Mesodermal cell (in vitro differentiated cells): ENCODE data around the gene VPS39.

Experiments used
- H3K27ac ChIP-seq: 2 replicates; pipeline ENCODE4 v1.7.0; 2013; ENCODE audit warnings: mild to moderate bottlenecking, low read depth, low read length, moderate library complexity; ENCODE audit not compliant: severe bottlenecking
- H3K36me3 ChIP-seq: 2 replicates; pipeline ENCODE4 v1.7.1; 2013; ENCODE audit warnings: mild to moderate bottlenecking, low read length, moderate library complexity; ENCODE audit not compliant: control insufficient read depth, insufficient read depth
- H3K4me1 ChIP-seq: one replicate; pipeline ENCODE4 v1.7.1; 2013; ENCODE audit warnings: mild to moderate bottlenecking, low read length; ENCODE audit not compliant: insufficient read depth, control insufficient read depth, poor library complexity, severe bottlenecking
- H3K4me3 ChIP-seq: 2 replicates; pipeline ENCODE4 v1.7.0; 2013; ENCODE audit warnings: low read length, control low read depth, mild to moderate bottlenecking; ENCODE audit not compliant: insufficient read depth, poor library complexity, severe bottlenecking; ENCODE audit errors: extremely low read depth
- H3K9me3 ChIP-seq: 2 replicates; pipeline ENCODE4 v1.7.1; 2013; ENCODE audit warnings: mild to moderate bottlenecking, low read length, moderate library complexity; ENCODE audit not compliant: control insufficient read depth
- WGBS, 2 experiments: methylation state at CpG; one replicate each; pipeline ENCODE4 v1.1.5; 2013; ENCODE audit warnings: missing lambda C conversion rate in 2 of 2; ENCODE audit not compliant: insufficient coverage in 2 of 2; 5-methylcytosine and 5-hydroxymethylcytosine counted together

VPS39 gene

DNA sequence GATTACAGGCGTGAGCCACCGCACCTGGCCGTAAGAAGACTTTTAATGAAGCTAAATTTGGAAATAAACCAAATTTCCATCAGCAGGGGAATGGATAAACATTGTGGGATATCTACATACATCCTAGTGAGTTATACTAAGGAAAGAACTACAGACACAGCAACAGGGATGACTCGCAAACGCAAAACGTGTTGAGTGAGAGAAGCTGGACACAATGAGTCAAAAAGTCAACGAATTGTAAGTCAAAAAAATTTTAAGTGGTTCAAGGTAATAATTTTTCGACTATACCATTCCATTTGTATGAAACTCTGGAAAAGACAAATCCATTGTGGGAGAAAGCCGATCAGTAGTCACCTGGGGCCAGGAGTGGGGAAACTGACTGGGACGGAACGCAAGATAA is 71.6 kb downstream of the VPS39 start:
- Histone ChIP-seq H3K4me1 (no peaks in the 10 kb centered on the region), H3K27ac (no peak overlapping the region), H3K4me3 (no peak overlapping the region), H3K36me3 (no peaks in the 10 kb centered on the region), H3K9me3 (peaks cover 6% of the 10 kb centered on the region)
- WGBS, 2 experiments = 87 to 96% methylated on average over 6 of the region's 11 CpGs

DNA sequence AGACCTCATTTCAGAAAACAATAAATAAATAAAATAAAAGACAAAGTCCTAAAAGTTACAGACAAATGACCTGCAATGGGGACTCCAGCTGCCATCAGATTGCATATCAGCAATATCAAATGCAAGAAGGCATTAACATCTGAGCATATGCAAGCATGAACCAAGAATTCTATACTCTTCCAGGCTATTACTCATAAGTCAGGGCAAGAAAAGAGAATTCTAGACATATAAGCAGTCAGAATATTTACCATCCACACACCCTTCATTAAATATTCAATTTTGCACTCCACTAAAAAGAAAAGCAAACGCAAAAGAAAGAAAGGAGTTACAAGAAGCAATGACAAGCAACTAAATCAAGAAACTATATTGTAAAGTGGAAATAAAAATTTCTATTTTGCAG is 72.8 kb downstream of the VPS39 start:
- Histone ChIP-seq H3K4me3 (no peak overlapping the region), H3K36me3 (no peaks in the 10 kb centered on the region), H3K9me3 (peaks cover 6% of the 10 kb centered on the region), H3K27ac (no peak overlapping the region), H3K4me1 (no peaks in the 10 kb centered on the region)
- WGBS, 2 experiments = no CpG with 5 or more reads among the region's 1 CpG

DNA sequence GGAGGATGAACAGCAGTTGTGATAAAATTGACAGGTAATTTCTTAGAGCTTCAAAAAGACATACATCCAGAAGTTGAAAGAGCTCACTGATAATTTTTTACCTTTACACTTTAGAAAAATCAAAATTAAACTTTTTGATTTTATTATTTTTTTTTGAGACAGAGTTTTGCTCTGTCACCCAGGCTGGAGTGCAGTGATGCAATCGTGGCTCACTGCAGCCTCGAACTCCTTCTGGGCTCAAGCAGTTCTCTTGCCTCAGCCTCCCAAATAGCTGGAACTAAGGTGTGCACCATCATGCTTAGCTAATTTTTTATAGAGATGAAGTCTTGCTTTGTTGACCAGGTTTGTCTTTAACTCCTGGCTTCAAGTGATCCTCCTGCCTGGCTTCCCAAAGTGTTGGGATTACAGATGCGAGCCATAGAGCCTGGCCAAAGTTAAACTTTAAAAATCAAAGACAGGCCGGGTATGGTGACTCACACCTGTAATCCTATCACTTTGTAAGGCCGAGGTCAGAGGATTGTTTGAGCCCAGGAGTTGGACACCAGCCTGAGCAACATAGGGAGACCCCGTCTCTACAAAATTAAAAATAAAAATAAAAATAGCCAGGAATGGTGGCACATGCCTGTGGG is 73.4 kb downstream of the VPS39 start:
- Histone ChIP-seq H3K27ac (no peak overlapping the region), H3K4me3 (no peak overlapping the region), H3K36me3 (no peaks in the 10 kb centered on the region), H3K9me3 (peaks cover 6% of the 10 kb centered on the region), H3K4me1 (no peaks in the 10 kb centered on the region)
- 89% methylated on average over 3 to 4 of the region's 6 CpGs for WGBS, 2 experiments

DNA sequence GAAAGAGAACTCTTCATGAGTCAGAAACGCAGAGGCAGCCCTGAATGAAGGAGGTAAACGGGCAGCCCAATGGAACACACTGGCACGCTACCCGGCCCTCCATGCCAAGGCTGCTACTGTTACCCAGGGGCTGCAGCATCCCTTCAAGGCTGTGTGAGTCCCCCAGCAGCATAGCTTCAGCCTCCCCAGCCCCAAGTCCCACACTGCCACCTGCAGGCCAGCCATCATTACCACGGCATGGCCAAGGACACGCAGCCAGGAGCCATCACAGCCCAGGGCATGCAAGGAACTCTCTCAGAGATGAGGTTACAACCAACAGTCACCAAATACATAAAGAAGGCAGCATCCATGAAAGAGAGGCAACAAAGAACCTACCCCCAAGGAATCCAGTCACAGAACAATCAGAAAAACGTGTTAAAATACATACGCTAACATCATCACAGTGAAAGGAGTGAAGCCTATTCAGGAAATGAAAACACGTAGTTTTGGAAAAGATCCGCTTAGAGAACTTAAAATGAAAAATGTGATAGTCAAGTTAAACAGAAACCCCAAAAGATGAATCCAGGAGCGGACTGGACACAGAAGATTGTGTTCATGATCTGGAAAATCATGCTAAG is 74.1 kb downstream of the VPS39 start:
- no peak overlapping the region for H3K4me3 ChIP-seq
- peaks cover 3% of the 10 kb centered on the region for H3K9me3 ChIP-seq
- no peak overlapping the region for H3K27ac ChIP-seq
- H3K4me1 ChIP-seq = no peaks in the 10 kb centered on the region
- WGBS, 2 experiments = 72 to 94% methylated on average over 4 to 9 of the region's 11 CpGs
- H3K36me3 ChIP-seq = no peaks in the 10 kb centered on the region

DNA sequence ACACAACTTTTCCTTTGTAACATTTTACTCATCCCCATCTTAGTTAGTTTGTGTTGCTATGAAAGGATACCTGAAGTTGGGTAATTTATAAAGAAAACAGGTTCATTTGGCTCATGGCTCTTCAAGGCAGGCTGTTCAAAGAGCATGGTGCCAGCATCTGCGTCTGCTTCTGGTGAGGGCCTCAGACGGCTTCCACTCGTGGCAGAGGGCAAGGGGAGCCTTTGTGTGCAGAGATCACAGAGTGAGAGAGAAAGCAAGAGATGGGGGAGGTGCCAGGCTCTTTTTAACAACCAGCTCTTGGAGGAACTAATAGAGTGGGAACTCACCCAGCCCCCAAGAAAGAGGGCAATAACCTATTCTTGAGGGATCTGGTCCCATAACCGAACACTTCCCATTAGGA is 74.7 kb downstream of the VPS39 start:
- H3K4me3 ChIP-seq = no peak overlapping the region
- 69 to 83% methylated on average over 3 of the region's 4 CpGs for WGBS, 2 experiments

DNA sequence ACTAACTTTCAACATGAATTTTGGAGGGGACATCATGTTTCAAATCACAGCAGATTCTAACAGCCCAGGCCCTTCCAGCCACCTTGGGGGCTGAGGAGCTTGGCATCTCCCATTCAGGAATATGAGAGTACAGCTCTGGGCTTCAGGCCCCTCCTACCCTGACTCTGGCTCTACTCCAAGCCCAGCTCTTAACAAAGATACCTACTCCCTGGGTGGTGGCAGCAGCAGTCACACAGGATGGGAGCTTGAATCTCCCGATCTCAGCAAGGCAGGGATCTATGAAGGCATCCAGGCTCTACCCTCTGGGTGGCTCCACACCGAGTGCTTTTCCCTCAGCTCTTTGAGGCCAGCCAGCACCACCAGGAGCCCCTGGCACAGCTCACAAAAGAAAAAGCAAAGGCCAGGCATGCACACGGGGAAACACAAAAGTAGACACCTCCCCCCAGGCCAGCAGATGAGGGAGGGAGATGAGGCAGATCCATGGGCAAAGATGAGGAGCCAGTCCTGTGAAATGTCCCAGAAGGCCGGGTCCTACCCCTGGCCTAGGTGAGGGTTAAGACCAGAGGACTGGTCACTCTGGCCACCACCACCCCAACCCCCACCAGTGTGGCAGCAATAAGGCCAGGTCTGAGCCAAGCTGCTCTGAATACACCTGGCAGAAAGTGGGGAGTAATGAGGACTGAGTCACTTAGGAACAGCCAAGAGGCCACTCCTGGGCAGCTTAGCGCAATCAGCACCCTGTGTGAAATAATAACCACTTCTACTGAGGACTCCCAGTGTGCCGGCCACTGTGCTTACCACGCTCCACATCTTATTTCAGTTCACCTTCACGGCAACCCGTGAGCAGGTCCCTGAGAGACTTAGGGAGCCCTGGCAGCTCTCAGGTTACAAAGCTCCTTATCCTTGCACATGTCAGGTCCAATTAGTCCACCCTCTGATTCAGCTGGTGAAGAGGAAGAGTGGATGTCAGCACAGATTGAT is 76.0 kb downstream of the VPS39 start:
- Histone ChIP-seq H3K36me3 (no peaks in the 10 kb centered on the region), H3K4me1 (no peaks in the 10 kb centered on the region), H3K9me3 (no peaks in the 10 kb centered on the region), H3K27ac (no peak overlapping the region), H3K4me3 (no peak overlapping the region)
- 68 to 79% methylated on average over 5 to 7 of the region's 9 CpGs for WGBS, 2 experiments

More for the DNA sequence above, 74.7 kb downstream of the VPS39 start:
- H3K27ac ChIP-seq = no peak overlapping the region
- H3K4me1 ChIP-seq = no peaks in the 10 kb centered on the region
- H3K36me3 ChIP-seq = no peaks in the 10 kb centered on the region
- no peaks in the 10 kb centered on the region for H3K9me3 ChIP-seq

DNA sequence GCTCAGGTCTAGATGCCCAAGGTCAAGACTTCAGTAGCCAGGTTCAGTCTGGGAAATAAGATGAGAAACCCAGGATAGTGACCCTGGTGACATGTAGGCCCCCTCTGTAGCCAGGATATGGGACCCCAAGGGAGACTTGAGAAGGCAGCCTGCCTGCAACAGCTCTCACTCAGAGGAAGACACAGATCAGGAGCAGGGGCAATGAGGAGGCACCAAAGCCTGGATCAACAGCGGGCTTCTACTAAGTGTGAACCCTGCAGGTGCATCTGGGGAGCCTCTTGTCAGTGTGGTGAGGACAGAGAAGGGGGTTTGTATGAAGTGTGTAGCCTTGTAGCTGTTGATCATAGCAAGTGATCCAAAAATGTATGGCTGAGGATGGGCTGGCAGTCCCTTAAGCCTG is 77.1 kb downstream of the VPS39 start:
- 92 to 100% methylated on average over 1 of the region's 1 CpG for WGBS, 2 experiments
- Histone ChIP-seq H3K4me3 (no peak overlapping the region), H3K36me3 (no peaks in the 10 kb centered on the region), H3K4me1 (no peaks in the 10 kb centered on the region), H3K27ac (no peak overlapping the region), H3K9me3 (no peaks in the 10 kb centered on the region)

DNA sequence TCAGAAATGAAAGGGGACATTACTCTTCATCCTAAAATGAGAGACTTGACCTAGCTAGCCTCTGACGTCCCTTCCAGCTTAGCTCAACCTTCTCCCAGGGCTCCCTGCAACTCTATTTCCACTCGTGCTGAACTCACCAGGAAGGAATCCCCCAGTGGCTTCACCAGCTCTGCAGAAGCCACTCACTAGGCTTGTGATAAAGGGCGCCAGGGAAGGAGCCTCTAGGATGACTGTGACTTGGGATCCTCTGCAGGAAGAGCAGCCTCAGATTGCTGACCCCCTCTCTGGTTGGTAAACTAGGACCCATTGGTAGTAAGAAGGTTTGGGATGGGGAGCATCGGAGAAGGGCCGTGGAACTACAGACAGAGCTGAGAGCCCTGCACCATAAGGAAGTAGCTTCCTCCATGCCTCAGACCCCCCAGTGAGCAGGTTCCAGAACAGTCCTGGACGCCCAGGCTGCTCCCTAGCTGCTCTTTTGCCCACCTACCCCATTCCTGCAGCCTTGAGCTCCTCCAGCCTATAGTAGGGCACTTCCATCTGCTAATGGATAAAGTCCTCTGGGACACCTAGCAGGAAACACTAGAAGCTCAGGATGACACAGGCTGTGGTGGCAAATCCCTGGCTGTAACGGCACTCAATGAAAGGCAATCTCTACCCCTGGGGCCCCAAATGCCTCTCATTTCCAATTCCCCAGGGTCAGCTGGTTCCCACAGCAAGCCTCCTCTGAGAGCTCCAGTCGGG is 77.7 kb downstream of the VPS39 start:
- no peak overlapping the region for H3K4me3 ChIP-seq
- H3K36me3 ChIP-seq = no peaks in the 10 kb centered on the region
- H3K4me1 ChIP-seq = no peaks in the 10 kb centered on the region
- no peaks in the 10 kb centered on the region for H3K9me3 ChIP-seq
- no peak overlapping the region for H3K27ac ChIP-seq
- 77 to 82% methylated on average over 4 to 7 of the region's 8 CpGs for WGBS, 2 experiments

DNA sequence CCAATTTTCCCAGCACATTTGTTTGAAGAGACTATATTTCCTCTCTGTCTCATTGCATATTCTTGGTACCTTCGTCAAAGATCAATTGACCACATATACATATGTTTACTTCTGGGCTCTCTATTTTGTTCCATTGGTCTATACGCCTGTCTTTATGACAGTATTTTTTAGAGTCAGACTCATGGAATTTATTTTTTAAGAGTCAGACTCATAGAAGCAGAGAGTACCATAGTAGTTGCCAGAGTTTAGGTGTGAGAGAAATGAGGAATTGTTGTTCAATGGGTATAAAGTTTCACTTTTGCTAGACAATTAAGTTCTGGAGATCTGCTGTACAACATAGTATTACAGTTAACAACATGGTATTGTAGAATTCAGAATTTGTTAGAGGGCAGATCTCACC is 78.7 kb downstream of the VPS39 start:
- Histone ChIP-seq H3K36me3 (no peaks in the 10 kb centered on the region), H3K27ac (no peak overlapping the region), H3K4me1 (no peaks in the 10 kb centered on the region), H3K4me3 (no peak overlapping the region), H3K9me3 (no peaks in the 10 kb centered on the region)
- 71 to 80% methylated on average over 1 of the region's 2 CpGs for WGBS, 2 experiments

DNA sequence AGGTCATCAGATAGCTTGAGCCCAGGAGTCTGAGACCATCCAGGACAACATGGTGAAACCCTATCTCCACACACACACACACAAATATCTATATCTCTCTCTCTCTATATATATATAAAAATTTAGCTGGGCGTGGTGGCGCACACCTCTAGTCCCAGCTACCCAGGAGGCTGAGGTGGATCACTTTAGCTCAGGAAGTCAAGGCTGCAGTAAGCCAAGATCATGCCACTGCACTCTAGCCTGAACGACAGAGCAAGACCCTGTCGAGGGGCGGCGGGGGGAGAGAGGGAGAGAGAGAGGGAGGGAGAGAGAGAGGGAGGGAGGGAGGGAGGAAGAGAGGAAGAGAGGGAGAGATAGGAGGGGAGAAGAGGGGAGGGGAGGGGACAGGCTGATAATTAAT is 79.6 kb downstream of the VPS39 start:
- no peaks in the 10 kb centered on the region for H3K4me1 ChIP-seq
- no peaks in the 10 kb centered on the region for H3K9me3 ChIP-seq
- H3K4me3 ChIP-seq = no peak overlapping the region
- no peaks in the 10 kb centered on the region for H3K36me3 ChIP-seq
- 64% methylated on average over 3 of the region's 6 CpGs; no CpG with 5 or more reads in 1 of the 2 experiments for WGBS, 2 experiments
- no peak overlapping the region for H3K27ac ChIP-seq
